Neural cell (in vitro differentiated cells): ENCODE measurements around the gene MAN2C1. TPM values are rescaled to one million over a fixed set of nuclear protein-coding genes. Genes with fewer than 3 reads are reported as not detected.

Source experiments
- H2AFZ ChIP-seq: fragments of 200-600, 300-800 bp; sonication (generic), shearing (Covaris generic); 2 replicates; pipeline ENCODE4 v1.6.0; 2014; ENCODE audit warnings: low read depth, mild to moderate bottlenecking, antibody characterized with exemption, low read length, moderate library complexity
- H3F3A ChIP-seq: fragments of 200-600 bp; shearing (Covaris generic); 2 replicates; pipeline ENCODE4 v1.6.1; 2016; ENCODE audit warnings: mild to moderate bottlenecking, moderate library complexity, mixed read lengths, antibody characterized with exemption, low read length; ENCODE audit not compliant: insufficient read depth, poor library complexity, severe bottlenecking
- H3K27ac ChIP-seq: fragments of 200-600, 300-800 bp; sonication (generic), shearing (Covaris generic); 2 replicates; pipeline ENCODE4 v1.5.1; 2014; ENCODE audit warnings: mild to moderate bottlenecking, low read length, moderate library complexity
- H3K27me3 ChIP-seq: fragments of 300-800, 200-600 bp; sonication (generic), shearing (Covaris generic); 2 replicates; pipeline ENCODE4 v1.6.0; 2014; ENCODE audit warnings: mild to moderate bottlenecking, low read depth, low read length, moderate library complexity; ENCODE audit not compliant: insufficient read depth
- H3K36me3 ChIP-seq: fragments of 300-800, 200-600 bp; sonication (generic), shearing (Covaris generic); 2 replicates; pipeline ENCODE4 v1.5.1; 2014; ENCODE audit warnings: mild to moderate bottlenecking, antibody characterized with exemption, low read length, moderate library complexity; ENCODE audit not compliant: insufficient read depth
- H3K4me2 ChIP-seq: fragments of 300-800, 200-600 bp; sonication (generic), shearing (Covaris generic); 2 replicates; pipeline ENCODE4 v1.6.0; 2014; ENCODE audit warnings: mild to moderate bottlenecking, low read length
- H3K4me3 ChIP-seq: fragments of 300-800, 200-600 bp; sonication (generic), shearing (Covaris generic); 2 replicates; pipeline ENCODE4 v1.5.1; 2014; ENCODE audit warnings: mild to moderate bottlenecking, low read length, moderate library complexity
- H3K79me2 ChIP-seq: fragments of 200-600 bp; shearing (Covaris generic); replicated peaks from 2 replicates; pipeline ENCODE4 v1.6.0; 2014; ENCODE audit warnings: mild to moderate bottlenecking, low read length, moderate library complexity; ENCODE audit not compliant: insufficient read depth
- H3K9ac ChIP-seq: fragments of 300-800, 200-600 bp; sonication (generic), shearing (Covaris generic); 2 replicates; pipeline ENCODE4 v1.6.1; 2016; ENCODE audit warnings: mild to moderate bottlenecking, low read length, mixed read lengths
- H3K9me2 ChIP-seq: fragments of 200-600 bp; shearing (Covaris generic); 2 replicates; pipeline ENCODE4 v1.6.1; 2016; ENCODE audit warnings: mild to moderate bottlenecking, low read length, mixed read lengths; ENCODE audit not compliant: insufficient read depth
- H3K9me3 ChIP-seq: fragments of 200-600, 300-800 bp; sonication (generic), shearing (Covaris generic); 2 replicates; pipeline ENCODE4 v1.6.1; 2016; ENCODE audit warnings: mild to moderate bottlenecking, mixed run types, low read length, moderate library complexity, mixed read lengths
- H4K20me1 ChIP-seq: fragments of 200-600 bp; shearing (Covaris generic); 2 replicates; pipeline ENCODE4 v1.6.1; 2016; ENCODE audit warnings: mild to moderate bottlenecking, mixed run types; ENCODE audit not compliant: insufficient read depth
- CTCF ChIP-seq: fragments of 450-650 bp; IDR thresholded peaks from 2 replicates; pipeline ENCODE4 v1.5.1; 2014; ENCODE audit warnings: antibody characterized with exemption, mild to moderate bottlenecking, moderate library complexity; ENCODE audit not compliant: poor library complexity, severe bottlenecking
- EP300 ChIP-seq: fragments of 450-650 bp; conservative IDR thresholded peaks from 2 replicates; pipeline ENCODE4 v1.6.1; 2014; ENCODE audit warnings: antibody characterized with exemption, mild to moderate bottlenecking, moderate library complexity; ENCODE audit not compliant: poor library complexity, severe bottlenecking
- MXI1 ChIP-seq: fragments of 450-650 bp; conservative IDR thresholded peaks from 2 replicates; pipeline ENCODE4 v1.6.1; 2014; ENCODE audit warnings: antibody characterized with exemption, mild to moderate bottlenecking; ENCODE audit not compliant: poor library complexity, severe bottlenecking
- POLR2AphosphoS5 ChIP-seq: IDR thresholded peaks from 2 replicates; pipeline ENCODE4 v1.6.1; 2012
- RAD21 ChIP-seq: fragments of 450-650 bp; conservative IDR thresholded peaks from 2 replicates; pipeline ENCODE4 v1.6.1; 2014; ENCODE audit warnings: antibody characterized with exemption, mild to moderate bottlenecking, moderate library complexity
- REST ChIP-seq: IDR thresholded peaks from 2 replicates; pipeline ENCODE4 v1.6.1; 2012; ENCODE audit warnings: borderline replicate concordance
- SMC3 ChIP-seq: fragments of 450-650 bp; conservative IDR thresholded peaks from 2 replicates; pipeline ENCODE4 v1.6.1; 2014; ENCODE audit warnings: antibody characterized with exemption, mild to moderate bottlenecking, moderate library complexity; ENCODE audit not compliant: poor library complexity
- TAF1 ChIP-seq: IDR thresholded peaks from 2 replicates; pipeline ENCODE4 v1.6.1; 2012; ENCODE audit warnings: low read depth
- polyA plus RNA-seq: library from polyadenylated mRNA; depleted of rRNA; stranded (reverse); fragments of >200 nt; gene quantifications from 2 replicates; pipeline ENCODE4 v1.2.3, GENCODE V29; 2014

MAN2C1 gene
- polyA plus RNA-seq, 1 donor from 2014 or later: 261 TPM

GRCh38 chr15:75348034-75348561, 20.3 kb downstream of the MAN2C1 start:
- peak overlapping the region; percentile 68 for H3K4me2 ChIP-seq

GRCh38 chr15:75347222-75348033, 21.0 kb downstream of the MAN2C1 start:
- Histone ChIP-seq H4K20me1 (no peaks in the 10 kb centered on the region), H3K9ac (peak overlapping the region; percentile 62), H3K4me2 (peak overlapping the region; percentile 68), H3K9me2 (no peaks in the 10 kb centered on the region), H3K36me3 (no peaks in the 10 kb centered on the region), H3K27ac (no peak overlapping the region), H3K9me3 (no peaks in the 10 kb centered on the region), H2AFZ (peak overlapping the region; percentile 56), H3K79me2 (no peaks in the 10 kb centered on the region), H3F3A (no peaks in the 10 kb centered on the region), H3K27me3 (peaks cover 25% of the 10 kb centered on the region), H3K4me3 (peak overlapping the region; percentile 81)
- TF ChIP-seq REST (no peak), POLR2AphosphoS5 (peak; percentile 15), MXI1 (peak; percentile 22), CTCF (peak; percentile 7)

More at GRCh38 chr15:75348034-75348561, 20.3 kb downstream of the MAN2C1 start:
- H3K9ac ChIP-seq: peak overlapping the region; percentile 62
- no peaks in the 10 kb centered on the region for H4K20me1 ChIP-seq
- H3K4me3 ChIP-seq: peak overlapping the region; percentile 81
- H2AFZ ChIP-seq: peak overlapping the region; percentile 56
- H3K9me2 ChIP-seq: no peaks in the 10 kb centered on the region
- no peak overlapping the region for H3K27ac ChIP-seq
- H3F3A ChIP-seq: no peaks in the 10 kb centered on the region
- peaks cover 25% of the 10 kb centered on the region for H3K27me3 ChIP-seq
- H3K79me2 ChIP-seq: no peaks in the 10 kb centered on the region
- TF ChIP-seq RAD21: no peak
- no peak for TF ChIP-seq TAF1
- no peaks in the 10 kb centered on the region for H3K36me3 ChIP-seq
- no peaks in the 10 kb centered on the region for H3K9me3 ChIP-seq

- H2AFZ ChIP-seq: peak within 1 kb of the TSS; percentile 56
- H3F3A ChIP-seq: no peaks in the 10 kb centered on the region
- H3K4me3 ChIP-seq: peak within 1 kb of the TSS; percentile 81
- H3K9me2 ChIP-seq: no peaks in the 10 kb centered on the region
- no peaks in the 10 kb centered on the region for H3K9me3 ChIP-seq
- H3K27me3 ChIP-seq: peaks cover 25% of the 10 kb centered on the region
- H3K9ac ChIP-seq: peak within 1 kb of the TSS; percentile 62
- no peaks in the 10 kb centered on the region for H3K36me3 ChIP-seq
- no peaks in the 10 kb centered on the region for H4K20me1 ChIP-seq
- peak within 1 kb of the TSS; percentile 68 for H3K4me2 ChIP-seq
- TF ChIP-seq TAF1 (no peak), SMC3 (no peak), RAD21 (no peak), REST (no peak), CTCF (no peak), EP300 (no peak)
- no peaks in the 10 kb centered on the region for H3K79me2 ChIP-seq
- H3K27ac ChIP-seq: no peak within 1 kb of the TSS
Measured at GRCh38 chr15:75346796-75347221, 21.6 kb downstream of the MAN2C1 start, which contains the start of gene NEIL1. Gene NEIL1, plus strand, starts transcription at chr15:75347039. Its CDS starts 1,867 bp downstream, at chr15:75348906.
